Panc1 (cell line): ENCODE measurements around the gene CACNA1B.

Experiments
- POLR2AphosphoS5 ChIP-seq: IDR thresholded peaks from 2 replicates; pipeline ENCODE4 v1.6.1; 2012; ENCODE audit warnings: mild to moderate bottlenecking, low read depth, low read length, moderate library complexity
- SIN3A ChIP-seq: IDR thresholded peaks from 2 replicates; pipeline ENCODE4 v1.6.1; 2012; ENCODE audit warnings: low read depth, mild to moderate bottlenecking, low read length, moderate library complexity, borderline replicate concordance; ENCODE audit not compliant: insufficient read depth
- TF ChIP-seq, protein P1 (sequence below): fragments of 450-650 bp; IDR thresholded peaks from 2 replicates; pipeline ENCODE4 v1.5.1; 2017; ENCODE audit warnings: mild to moderate bottlenecking

DNA sequence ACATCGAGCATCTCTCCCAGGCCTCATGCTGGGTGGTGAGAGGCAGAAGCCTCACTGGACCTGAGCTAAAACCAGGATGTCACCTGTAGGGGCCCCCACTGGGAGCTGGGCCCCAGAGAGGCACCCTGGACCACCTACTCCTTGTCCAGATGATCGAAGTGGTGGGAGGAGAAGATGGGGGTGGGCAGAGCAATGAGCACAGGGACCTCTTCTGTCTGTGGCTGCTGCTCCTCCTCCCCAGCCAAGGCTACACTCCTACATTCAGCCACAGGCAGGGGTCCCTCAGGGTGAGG, 227.5 kb downstream of the CACNA1B start:
- TF ChIP-seq, protein P1, sequence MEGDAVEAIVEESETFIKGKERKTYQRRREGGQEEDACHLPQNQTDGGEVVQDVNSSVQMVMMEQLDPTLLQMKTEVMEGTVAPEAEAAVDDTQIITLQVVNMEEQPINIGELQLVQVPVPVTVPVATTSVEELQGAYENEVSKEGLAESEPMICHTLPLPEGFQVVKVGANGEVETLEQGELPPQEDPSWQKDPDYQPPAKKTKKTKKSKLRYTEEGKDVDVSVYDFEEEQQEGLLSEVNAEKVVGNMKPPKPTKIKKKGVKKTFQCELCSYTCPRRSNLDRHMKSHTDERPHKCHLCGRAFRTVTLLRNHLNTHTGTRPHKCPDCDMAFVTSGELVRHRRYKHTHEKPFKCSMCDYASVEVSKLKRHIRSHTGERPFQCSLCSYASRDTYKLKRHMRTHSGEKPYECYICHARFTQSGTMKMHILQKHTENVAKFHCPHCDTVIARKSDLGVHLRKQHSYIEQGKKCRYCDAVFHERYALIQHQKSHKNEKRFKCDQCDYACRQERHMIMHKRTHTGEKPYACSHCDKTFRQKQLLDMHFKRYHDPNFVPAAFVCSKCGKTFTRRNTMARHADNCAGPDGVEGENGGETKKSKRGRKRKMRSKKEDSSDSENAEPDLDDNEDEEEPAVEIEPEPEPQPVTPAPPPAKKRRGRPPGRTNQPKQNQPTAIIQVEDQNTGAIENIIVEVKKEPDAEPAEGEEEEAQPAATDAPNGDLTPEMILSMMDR, result no peak
- TF ChIP-seq POLR2AphosphoS5 (no peak), SIN3A (no peak)
